Astrocyte (in vitro differentiated cells and primary cell): ENCODE data around the gene ANKRD28. TPM values are rescaled to one million over a fixed set of nuclear protein-coding genes. Genes with fewer than 3 reads are reported as not detected.
A peak's percentile ranks its signal among the peaks of the same experiment; 100 is the strongest.

Source experiments
- DNase-seq: peaks from one replicate; pipeline ENCODE4 v3.0.0-alpha.2; 2010; ENCODE audit warnings: low read depth
- FAIRE-seq: peaks from 2 replicates; lab custom pipeline; 2011; peaks lifted over from hg19 to GRCh38; lab: Jason Lieb, UNC
- H2AFZ ChIP-seq: 2 replicates; pipeline ENCODE4 v1.6.0; 2012; ENCODE audit warnings: low read depth, low read length, inconsistent platforms
- H3K27ac ChIP-seq: 2 replicates; pipeline ENCODE4 v1.5.1; 2011; ENCODE audit warnings: low read depth, low read length, inconsistent platforms
- H3K27me3 ChIP-seq: 2 replicates; pipeline ENCODE4 v1.6.0; 2011; ENCODE audit warnings: low read length, inconsistent platforms; ENCODE audit not compliant: insufficient read depth
- H3K36me3 ChIP-seq: 2 replicates; pipeline ENCODE4 v1.5.1; 2011; ENCODE audit warnings: low read length, inconsistent platforms; ENCODE audit not compliant: insufficient read depth
- H3K4me1 ChIP-seq: 2 replicates; pipeline ENCODE4 v1.5.1; 2011; ENCODE audit warnings: low read length, inconsistent platforms; ENCODE audit not compliant: insufficient read depth
- H3K4me2 ChIP-seq: 2 replicates; pipeline ENCODE4 v1.6.0; 2012; ENCODE audit warnings: low read length, inconsistent platforms
- H3K4me3 ChIP-seq: 2 replicates; pipeline ENCODE4 v1.5.1; 2011; ENCODE audit warnings: low read depth, mild to moderate bottlenecking, low read length, inconsistent platforms; ENCODE audit not compliant: insufficient read depth
- H3K79me2 ChIP-seq: 2 replicates; pipeline ENCODE4 v1.6.0; 2012; ENCODE audit warnings: mild to moderate bottlenecking, low read length, inconsistent platforms; ENCODE audit not compliant: insufficient read depth
- H3K9ac ChIP-seq: 2 replicates; pipeline ENCODE4 v1.6.0; 2012; ENCODE audit warnings: mild to moderate bottlenecking, low read length, inconsistent platforms
- H3K9me3 ChIP-seq: 2 replicates; pipeline ENCODE4 v1.5.1; 2012; ENCODE audit warnings: low read depth, mild to moderate bottlenecking, low read length, inconsistent platforms; ENCODE audit not compliant: insufficient read depth
- H4K20me1 ChIP-seq: 2 replicates; pipeline ENCODE4 v1.6.0; 2012; ENCODE audit warnings: low read length, inconsistent platforms; ENCODE audit not compliant: insufficient read depth
- H3K27ac Mint-ChIP-seq: one replicate; pipeline ENCODE4 v1.8.0; 2021; ENCODE audit warnings: mild to moderate bottlenecking, mixed read lengths; ENCODE audit not compliant: unreplicated experiment
- H3K27me3 Mint-ChIP-seq: one replicate; pipeline ENCODE4 v1.8.0; 2021; ENCODE audit warnings: low read depth, mixed read lengths; ENCODE audit not compliant: unreplicated experiment
- H3K36me3 Mint-ChIP-seq: one replicate; pipeline ENCODE4 v1.8.0; 2021; ENCODE audit warnings: low read depth, mixed read lengths; ENCODE audit not compliant: unreplicated experiment
- H3K4me1 Mint-ChIP-seq: one replicate; pipeline ENCODE4 v1.8.0; 2021; ENCODE audit warnings: low read depth, mixed read lengths; ENCODE audit not compliant: unreplicated experiment
- H3K4me3 Mint-ChIP-seq: one replicate; pipeline ENCODE4 v1.8.0; 2021; ENCODE audit warnings: mild to moderate bottlenecking, moderate library complexity, mixed read lengths; ENCODE audit not compliant: unreplicated experiment
- H3K9me3 Mint-ChIP-seq: one replicate; pipeline ENCODE4 v1.8.0; 2021; ENCODE audit warnings: mild to moderate bottlenecking, mixed read lengths; ENCODE audit not compliant: unreplicated experiment
- EZH2 ChIP-seq: IDR thresholded peaks from 2 replicates; pipeline ENCODE4 v1.6.1; 2012; ENCODE audit warnings: mild to moderate bottlenecking, low read length, inconsistent platforms; ENCODE audit not compliant: insufficient read depth
- total RNA-seq: library from RNA; stranded (reverse); gene quantifications from 2 replicates; pipeline ENCODE4 v1.2.1, GENCODE V29; 2021
- TF ChIP-seq, protein P1 (sequence below): IDR thresholded peaks from 2 replicates; pipeline ENCODE4 v1.5.1; 2011; ENCODE audit warnings: low read depth, mild to moderate bottlenecking, inconsistent platforms, low read length, moderate library complexity; ENCODE audit not compliant: insufficient read depth

The ANKRD28 gene
- total RNA-seq, 1 donor from 2014 or later: 61.3 TPM

DNA sequence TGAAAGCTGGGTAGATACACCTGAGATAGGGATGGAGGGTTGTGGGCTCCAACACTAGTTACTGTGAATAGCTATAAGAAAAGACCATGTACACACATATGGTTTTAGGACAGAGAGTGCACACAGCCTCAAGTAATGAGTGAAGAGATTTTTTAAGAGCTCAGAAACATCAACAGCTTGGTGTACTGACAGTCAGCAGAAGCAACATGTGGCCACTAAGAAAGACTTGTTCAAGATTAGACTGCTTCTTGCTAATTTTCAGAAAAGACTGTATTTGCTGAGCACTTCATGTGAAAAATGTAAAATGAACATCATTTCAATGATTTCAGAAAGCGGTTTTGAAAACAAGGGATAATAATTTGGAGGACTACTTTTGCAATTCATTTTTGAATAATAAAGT, 10.3 kb downstream of the ANKRD28 start:
- H3K79me2 ChIP-seq: peaks cover 96% of the 10 kb centered on the region
- Mint-ChIP-seq H3K27me3 (no peaks in the 10 kb centered on the region), H3K27ac (no peak overlapping the region), H3K4me1 (peaks cover 22% of the 10 kb centered on the region), H3K9me3 (no peaks in the 10 kb centered on the region), H3K36me3 (peaks cover 18% of the 10 kb centered on the region), H3K4me3 (no peak overlapping the region)
- H3K27me3 ChIP-seq: no peaks in the 10 kb centered on the region
- peaks cover 18% of the 10 kb centered on the region for H3K36me3 ChIP-seq
- no peaks in the 10 kb centered on the region for H3K9me3 ChIP-seq
- H4K20me1 ChIP-seq: peaks cover 19% of the 10 kb centered on the region
- DNase-seq (no peak), FAIRE-seq (no peak)
- H3K4me1 ChIP-seq: peaks cover 17% of the 10 kb centered on the region
- H3K27ac ChIP-seq: no peak overlapping the region
- no peak for TF ChIP-seq EZH2
- TF ChIP-seq, protein P1, sequence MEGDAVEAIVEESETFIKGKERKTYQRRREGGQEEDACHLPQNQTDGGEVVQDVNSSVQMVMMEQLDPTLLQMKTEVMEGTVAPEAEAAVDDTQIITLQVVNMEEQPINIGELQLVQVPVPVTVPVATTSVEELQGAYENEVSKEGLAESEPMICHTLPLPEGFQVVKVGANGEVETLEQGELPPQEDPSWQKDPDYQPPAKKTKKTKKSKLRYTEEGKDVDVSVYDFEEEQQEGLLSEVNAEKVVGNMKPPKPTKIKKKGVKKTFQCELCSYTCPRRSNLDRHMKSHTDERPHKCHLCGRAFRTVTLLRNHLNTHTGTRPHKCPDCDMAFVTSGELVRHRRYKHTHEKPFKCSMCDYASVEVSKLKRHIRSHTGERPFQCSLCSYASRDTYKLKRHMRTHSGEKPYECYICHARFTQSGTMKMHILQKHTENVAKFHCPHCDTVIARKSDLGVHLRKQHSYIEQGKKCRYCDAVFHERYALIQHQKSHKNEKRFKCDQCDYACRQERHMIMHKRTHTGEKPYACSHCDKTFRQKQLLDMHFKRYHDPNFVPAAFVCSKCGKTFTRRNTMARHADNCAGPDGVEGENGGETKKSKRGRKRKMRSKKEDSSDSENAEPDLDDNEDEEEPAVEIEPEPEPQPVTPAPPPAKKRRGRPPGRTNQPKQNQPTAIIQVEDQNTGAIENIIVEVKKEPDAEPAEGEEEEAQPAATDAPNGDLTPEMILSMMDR: no peak
- no peak overlapping the region for H2AFZ ChIP-seq
- no peak overlapping the region for H3K9ac ChIP-seq
- no peak overlapping the region for H3K4me2 ChIP-seq
- H3K4me3 ChIP-seq: no peak overlapping the region

DNA sequence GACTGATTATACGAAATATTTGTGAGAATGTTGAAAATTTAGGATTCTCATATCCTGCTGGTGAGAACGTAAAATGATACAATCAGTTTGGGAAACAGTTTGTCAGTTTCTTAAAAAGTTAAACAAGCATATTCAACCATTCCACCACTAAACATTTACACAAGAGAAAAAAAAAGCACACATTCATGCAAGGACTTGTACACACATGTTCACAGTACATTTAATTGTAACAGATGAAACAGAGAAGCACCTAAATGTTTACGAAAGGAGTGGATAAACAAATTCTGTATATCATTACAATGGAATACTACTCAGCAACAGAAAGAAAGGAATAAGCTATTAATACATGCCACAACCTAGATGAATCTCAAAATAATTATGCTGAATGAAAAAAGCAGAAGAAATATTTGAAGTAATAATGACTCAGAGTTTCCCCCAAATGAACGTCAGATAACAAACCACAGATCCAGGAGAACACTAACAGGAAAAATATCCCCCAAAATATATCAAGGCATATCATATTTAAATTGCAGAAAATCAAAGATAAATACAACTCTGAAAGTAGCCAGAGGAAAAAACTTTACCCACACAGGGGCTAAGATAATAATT, 14.3 kb downstream of the ANKRD28 start:
- peaks cover 10% of the 10 kb centered on the region for H4K20me1 ChIP-seq
- Mint-ChIP-seq H3K4me1 (peaks cover 30% of the 10 kb centered on the region), H3K36me3 (peaks cover 9% of the 10 kb centered on the region), H3K9me3 (no peaks in the 10 kb centered on the region), H3K27me3 (no peaks in the 10 kb centered on the region), H3K27ac (peak overlapping the region; percentile 77), H3K4me3 (no peak overlapping the region)
- H3K36me3 ChIP-seq: peaks cover 13% of the 10 kb centered on the region
- H2AFZ ChIP-seq: no peak overlapping the region
- peak overlapping the region; percentile 73 for H3K27ac ChIP-seq
- no peak overlapping the region for H3K4me3 ChIP-seq
- peaks cover 31% of the 10 kb centered on the region for H3K4me1 ChIP-seq
- H3K27me3 ChIP-seq: no peaks in the 10 kb centered on the region
- no peak for FAIRE-seq
- no peaks in the 10 kb centered on the region for H3K9me3 ChIP-seq
- TF ChIP-seq, protein P1: no peak
- TF ChIP-seq EZH2: no peak
- H3K4me2 ChIP-seq: peak overlapping the region; percentile 67
- H3K79me2 ChIP-seq: peaks cover 96% of the 10 kb centered on the region
- peak overlapping the region; percentile 59 for H3K9ac ChIP-seq
- peak; percentile 91 for DNase-seq

DNA sequence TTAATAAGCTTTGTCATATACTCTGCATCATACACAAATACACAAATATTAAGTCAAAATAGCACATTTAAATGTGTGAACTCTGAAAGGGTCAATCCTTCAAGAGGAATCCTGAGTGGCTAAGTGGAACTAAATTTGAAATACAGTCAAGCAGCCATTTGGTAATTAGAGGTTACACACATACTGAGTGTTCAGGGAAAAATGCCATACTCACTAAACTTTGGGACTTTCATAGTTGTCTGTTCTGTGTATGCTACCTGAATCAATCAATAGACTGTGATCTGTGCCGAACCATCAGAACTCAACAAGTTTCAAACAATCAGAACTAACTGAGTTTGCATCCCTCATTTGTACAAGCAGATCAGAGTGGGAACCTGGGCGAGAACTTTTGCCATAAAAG, 15.3 kb downstream of the ANKRD28 start:
- Histone ChIP-seq H2AFZ (no peak overlapping the region), H3K9ac (peak overlapping the region; percentile 16), H3K27me3 (no peaks in the 10 kb centered on the region), H3K36me3 (peaks cover 15% of the 10 kb centered on the region), H3K27ac (peak overlapping the region; percentile 73), H3K4me2 (peak overlapping the region; percentile 67), H3K9me3 (no peaks in the 10 kb centered on the region), H3K4me3 (no peak overlapping the region), H4K20me1 (peaks cover 11% of the 10 kb centered on the region), H3K79me2 (peaks cover 97% of the 10 kb centered on the region), H3K4me1 (peaks cover 31% of the 10 kb centered on the region)
- FAIRE-seq (no peak), DNase-seq (no peak)
- Mint-ChIP-seq H3K4me3 (no peak overlapping the region), H3K4me1 (peaks cover 31% of the 10 kb centered on the region), H3K36me3 (peaks cover 9% of the 10 kb centered on the region), H3K27me3 (no peaks in the 10 kb centered on the region), H3K27ac (no peak overlapping the region), H3K9me3 (no peaks in the 10 kb centered on the region)
- TF ChIP-seq, protein P1: no peak
- no peak for TF ChIP-seq EZH2
